IMR-90 (cell line): ENCODE measurements around the gene ENOX1.

Experiments
- CEBPB ChIP-seq: IDR thresholded peaks from 2 replicates; pipeline ENCODE4 v1.6.1; 2012; ENCODE audit warnings: low read depth, low read length, improper control_type of control experiment
- CHD1 ChIP-seq: IDR thresholded peaks from 2 replicates; pipeline ENCODE4 v1.6.1; 2012; ENCODE audit warnings: low read depth, low read length, improper control_type of control experiment
- MAFK ChIP-seq: IDR thresholded peaks from 2 replicates; pipeline ENCODE4 v1.6.1; 2012; ENCODE audit warnings: low read depth, low read length, improper control_type of control experiment
- NFE2L2 ChIP-seq: fragments of 150-350 bp; IDR thresholded peaks from 2 replicates; pipeline ENCODE4 v1.6.1; 2016; ENCODE audit warnings: low read depth, mild to moderate bottlenecking, low read length
- POLR2A ChIP-seq: IDR thresholded peaks from 2 replicates; pipeline ENCODE4 v1.6.1; 2012; ENCODE audit warnings: mild to moderate bottlenecking, low read depth, low read length
- RAD21 ChIP-seq: IDR thresholded peaks from 2 replicates; pipeline ENCODE4 v1.6.1; 2012; ENCODE audit warnings: low read length, improper control_type of control experiment
- RCOR1 ChIP-seq: IDR thresholded peaks from 2 replicates; pipeline ENCODE4 v1.6.1; 2012; ENCODE audit warnings: mild to moderate bottlenecking, low read length, improper control_type of control experiment; ENCODE audit not compliant: insufficient replicate concordance
- RFX5 ChIP-seq: IDR thresholded peaks from 2 replicates; pipeline ENCODE4 v1.8.0; 2012; ENCODE audit warnings: low read depth, mild to moderate bottlenecking, low read length, moderate library complexity
- SMC3 ChIP-seq: fragments of 150-350 bp; IDR thresholded peaks from 2 replicates; pipeline ENCODE4 v1.6.1; 2016; ENCODE audit warnings: low read depth, mild to moderate bottlenecking, antibody characterized with exemption, low read length, moderate library complexity
- USF2 ChIP-seq: fragments of 150-350 bp; IDR thresholded peaks from 2 replicates; pipeline ENCODE4 v1.6.1; 2017; ENCODE audit warnings: mild to moderate bottlenecking, antibody characterized with exemption, low read length, low read depth
- TF ChIP-seq, protein P1 (sequence below): conservative IDR thresholded peaks from 2 replicates; pipeline ENCODE4 v1.5.1; 2012; ENCODE audit warnings: mild to moderate bottlenecking, low read depth, low read length, improper control_type of control experiment

- no peak for TF ChIP-seq RFX5
- TF ChIP-seq, protein P1, sequence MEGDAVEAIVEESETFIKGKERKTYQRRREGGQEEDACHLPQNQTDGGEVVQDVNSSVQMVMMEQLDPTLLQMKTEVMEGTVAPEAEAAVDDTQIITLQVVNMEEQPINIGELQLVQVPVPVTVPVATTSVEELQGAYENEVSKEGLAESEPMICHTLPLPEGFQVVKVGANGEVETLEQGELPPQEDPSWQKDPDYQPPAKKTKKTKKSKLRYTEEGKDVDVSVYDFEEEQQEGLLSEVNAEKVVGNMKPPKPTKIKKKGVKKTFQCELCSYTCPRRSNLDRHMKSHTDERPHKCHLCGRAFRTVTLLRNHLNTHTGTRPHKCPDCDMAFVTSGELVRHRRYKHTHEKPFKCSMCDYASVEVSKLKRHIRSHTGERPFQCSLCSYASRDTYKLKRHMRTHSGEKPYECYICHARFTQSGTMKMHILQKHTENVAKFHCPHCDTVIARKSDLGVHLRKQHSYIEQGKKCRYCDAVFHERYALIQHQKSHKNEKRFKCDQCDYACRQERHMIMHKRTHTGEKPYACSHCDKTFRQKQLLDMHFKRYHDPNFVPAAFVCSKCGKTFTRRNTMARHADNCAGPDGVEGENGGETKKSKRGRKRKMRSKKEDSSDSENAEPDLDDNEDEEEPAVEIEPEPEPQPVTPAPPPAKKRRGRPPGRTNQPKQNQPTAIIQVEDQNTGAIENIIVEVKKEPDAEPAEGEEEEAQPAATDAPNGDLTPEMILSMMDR, result no peak
- no peak for TF ChIP-seq USF2
- TF ChIP-seq POLR2A, result no peak
- TF ChIP-seq CEBPB, result peak; percentile 68; the same call in 1 of the 2 replicates
- TF ChIP-seq RAD21, result no peak
- no peak for TF ChIP-seq NFE2L2
- TF ChIP-seq SMC3, result no peak
- no peak for TF ChIP-seq MAFK
- TF ChIP-seq CHD1, result no peak
- no peak for TF ChIP-seq RCOR1
Observed at GRCh38 chr13:43698758-43699157, 88.0 kb downstream of the ENOX1 start.
